MCF 10A (cell line): ENCODE data around the gene SDC1. TPM values are rescaled to one million over a fixed set of nuclear protein-coding genes. Genes with fewer than 3 reads are reported as not detected.

Source experiments
- BruUV-seq: library from RNA; stranded (reverse); fragments of 400-500 nt; replicated peaks from 2 replicates; lab custom pipeline; 2021; lab: Mats Ljungman, UMichigan
- CTCF ChIA-PET: fragments of 300-600 bp; sonication (Branson Sonifier 250); formaldehyde crosslinking; extraction: SDS; loops from one replicate; lab custom pipeline; 2021; ENCODE audit warnings: antibody characterized with exemption, inconsistent platforms; lab: Yijun Ruan, JAX
- POLR2A ChIA-PET: fragments of 300-600, 350-650 bp; sonication (Branson Sonifier 250); formaldehyde crosslinking; extraction: SDS; loops from one replicate; lab custom pipeline; 2020; ENCODE audit warnings: antibody characterized with exemption, inconsistent platforms; lab: Yijun Ruan, JAX
- DNase-seq: peaks from one replicate; pipeline ENCODE4 v3.0.0-alpha.2; 2018; ENCODE audit not compliant: unreplicated experiment
- H3K27ac Mint-ChIP-seq: one replicate; pipeline ENCODE4 v1.8.0; 2022; ENCODE audit warnings: mild to moderate bottlenecking, low read depth, mixed read lengths; ENCODE audit not compliant: unreplicated experiment
- H3K27me3 Mint-ChIP-seq: one replicate; pipeline ENCODE4 v1.8.0; 2022; ENCODE audit warnings: mixed read lengths; ENCODE audit not compliant: insufficient read depth, unreplicated experiment
- H3K36me3 Mint-ChIP-seq: one replicate; pipeline ENCODE4 v1.8.0; 2022; ENCODE audit warnings: mild to moderate bottlenecking, moderate library complexity, mixed read lengths; ENCODE audit not compliant: insufficient read depth, unreplicated experiment
- H3K4me1 Mint-ChIP-seq: one replicate; pipeline ENCODE4 v1.8.0; 2022; ENCODE audit warnings: mixed read lengths; ENCODE audit not compliant: insufficient read depth, unreplicated experiment
- H3K4me3 Mint-ChIP-seq: one replicate; pipeline ENCODE4 v1.8.0; 2022; ENCODE audit warnings: mild to moderate bottlenecking, moderate library complexity, mixed read lengths; ENCODE audit not compliant: unreplicated experiment
- H3K9me3 Mint-ChIP-seq: one replicate; pipeline ENCODE4 v1.8.0; 2022; ENCODE audit warnings: mixed read lengths; ENCODE audit not compliant: unreplicated experiment
- CTCF ChIP-seq: fragments of 200-600 bp; IDR thresholded peaks from one replicate; pipeline ENCODE4 v1.8.0; 2022; ENCODE audit warnings: antibody characterized with exemption, mild to moderate bottlenecking; ENCODE audit not compliant: unreplicated experiment
- intact Hi-C: fragments of 100-400 bp; cut with micrococcal nuclease; formaldehyde crosslinking; loops from 2 replicates; pipeline ENCODE4 v1.14.1; 2022
- total RNA-seq: library from RNA; stranded (reverse); gene quantifications from 2 replicates; pipeline ENCODE4 v1.2.3, GENCODE V29; 2022

Gene SDC1
- total RNA-seq, 1 experiment from 2014 or later, result 232 TPM

GRCh38 chr2:20212459-20212870 is 12.5 kb downstream of the SDC1 start:
- ChIA-PET CTCF (interaction anchor here (0.5 to 5.8 kb wide), 9 partner anchors 11 to 197 kb away, joined by 3 to 32 read pairs (median 7); partner anchors contain the start of gene SDC1), POLR2A (interaction anchor here (0.6 to 13.0 kb wide), 18 partner anchors 10 to 223 kb away, joined by 3 to 222 read pairs (median 4); partner anchors contain the start of genes LAPTM4A, SDC1 and WDR35)
- no peaks in the 10 kb centered on the region for H3K9me3 Mint-ChIP-seq
- BruUV-seq, result no TSS peak
- intact Hi-C loops, result loop anchor here (1.0 kb wide), 1 partner anchor 30 kb away; no protein-coding TSS in a partner anchor
- peaks cover 26% of the 10 kb centered on the region for H3K36me3 Mint-ChIP-seq
- H3K27me3 Mint-ChIP-seq, result no peaks in the 10 kb centered on the region
- H3K27ac Mint-ChIP-seq, result peak overlapping the region; percentile 88
- no peak for TF ChIP-seq CTCF
- peaks cover 73% of the 10 kb centered on the region for H3K4me1 Mint-ChIP-seq
- peak; percentile 90 for DNase-seq
- H3K4me3 Mint-ChIP-seq, result peak overlapping the region; percentile 59

DNA sequence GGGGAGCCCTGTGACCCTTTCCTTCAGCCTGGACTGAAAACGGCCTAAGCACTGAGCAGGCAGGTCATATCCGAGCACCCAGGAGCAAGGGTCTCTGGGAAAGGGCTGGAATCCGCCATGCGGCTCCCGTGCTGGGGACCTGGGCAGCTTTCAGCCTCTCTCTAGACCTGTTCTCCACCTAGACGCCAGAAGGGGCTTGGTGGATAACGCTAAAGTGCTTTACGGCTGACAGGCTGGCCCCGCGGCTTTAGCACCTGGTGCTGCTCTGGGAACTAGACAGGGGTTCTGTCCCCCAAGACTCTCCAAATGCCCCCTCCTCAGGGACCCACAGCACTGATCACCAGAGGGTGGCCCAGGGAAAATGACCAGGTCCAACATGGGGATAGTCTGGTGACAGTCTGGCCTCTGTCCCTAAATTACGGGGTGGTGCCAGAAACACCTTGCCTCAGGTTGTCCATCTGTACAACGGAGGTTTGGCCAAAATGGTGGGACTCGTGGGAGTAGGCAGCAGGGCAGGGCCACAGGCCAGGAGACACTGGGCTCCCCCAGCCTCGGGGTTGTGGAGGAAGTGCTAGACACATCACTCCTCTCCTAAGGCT is 13.0 kb downstream of the SDC1 start:
- peaks cover 29% of the 10 kb centered on the region for H3K36me3 Mint-ChIP-seq
- no TSS peak for BruUV-seq
- no peaks in the 10 kb centered on the region for H3K9me3 Mint-ChIP-seq
- ChIA-PET POLR2A (interaction anchor here (0.6 to 13.0 kb wide), 11 partner anchors 10 to 161 kb away, joined by 3 to 222 read pairs (median 7); partner anchors contain the start of genes LAPTM4A and SDC1), CTCF (interaction anchor here (1.0 to 5.8 kb wide), 11 partner anchors 11 to 197 kb away, joined by 3 to 32 read pairs (median 9); partner anchors contain the start of gene SDC1)
- intact Hi-C loops, result loop anchor here (1.0 kb wide), 1 partner anchor 30 kb away; no protein-coding TSS in a partner anchor
- H3K27ac Mint-ChIP-seq, result peak overlapping the region; percentile 88
- DNase-seq, result no peak
- H3K27me3 Mint-ChIP-seq, result no peaks in the 10 kb centered on the region
- H3K4me1 Mint-ChIP-seq, result peaks cover 71% of the 10 kb centered on the region
- peak overlapping the region; percentile 59 for H3K4me3 Mint-ChIP-seq
- no peak for TF ChIP-seq CTCF

- CTCF ChIA-PET, result interaction anchor here (0.8 to 5.8 kb wide), 8 partner anchors 12 to 196 kb away, joined by 3 to 32 read pairs (median 8); partner anchors contain the start of gene SDC1
Observed at GRCh38 chr2:20211420-20211819, 13.5 kb downstream of the SDC1 start.

More at GRCh38 chr2:20211420-20211819, 13.5 kb downstream of the SDC1 start:
- no peak for TF ChIP-seq CTCF
- POLR2A ChIA-PET, result interaction anchor here (1.5 to 13.0 kb wide), 4 partner anchors 12 to 160 kb away, joined by 3 to 222 read pairs (median 26); partner anchors contain the start of genes LAPTM4A and SDC1
- BruUV-seq, result no TSS peak
- no peaks in the 10 kb centered on the region for H3K27me3 Mint-ChIP-seq
- no peak overlapping the region for H3K27ac Mint-ChIP-seq
- H3K9me3 Mint-ChIP-seq, result no peaks in the 10 kb centered on the region
- H3K36me3 Mint-ChIP-seq, result peaks cover 34% of the 10 kb centered on the region
- intact Hi-C loops, result no loop called here
- peaks cover 72% of the 10 kb centered on the region for H3K4me1 Mint-ChIP-seq
- H3K4me3 Mint-ChIP-seq, result no peak overlapping the region
- DNase-seq, result no peak
